IMR-90 (cell line): ENCODE measurements around the gene TMEM235. TPM values are rescaled to one million over a fixed set of nuclear protein-coding genes. Genes with fewer than 3 reads are reported as not detected.

Experiments
- ATAC-seq: fragments of 200-7000 bp; cut with Tn5 transposase; 2 replicates; pipeline ENCODE4 v1.9.1; 2020; ENCODE audit warnings: low read depth, mild to moderate bottlenecking, moderate library complexity
- BruUV-seq: library from RNA; stranded (reverse); fragments of 400-500 nt; replicated peaks from 2 replicates; lab custom pipeline; 2021; lab: Mats Ljungman, UMichigan
- CTCF ChIA-PET: fragments of 300-600 bp; formaldehyde crosslinking; extraction: SDS; loops from one replicate; lab custom pipeline; 2021; ENCODE audit warnings: antibody characterized with exemption; lab: Yijun Ruan, JAX
- POLR2A ChIA-PET: fragments of 300-600 bp; sonication (Branson Sonifier 250); formaldehyde crosslinking; loops from one replicate; lab custom pipeline; 2022; ENCODE audit warnings: antibody characterized with exemption; ENCODE audit not compliant: unreplicated experiment; lab: Charles Lee
- DNase-seq: peaks from one replicate; pipeline ENCODE4 v3.0.0; 2013
- H2AFZ ChIP-seq: replicated peaks from 2 replicates; pipeline ENCODE3; 2013; ENCODE audit warnings: low read length, mild to moderate bottlenecking; ENCODE audit not compliant: poor library complexity
- H2AK5ac ChIP-seq: 2 replicates; pipeline ENCODE4 v1.6.1; 2013; ENCODE audit warnings: low read depth, low read length, inconsistent platforms
- H2AK9ac ChIP-seq: replicated peaks from 2 replicates; pipeline ENCODE3; 2013; ENCODE audit warnings: mild to moderate bottlenecking, low read depth, low read length, moderate library complexity; ENCODE audit not compliant: poor library complexity
- H2BK120ac ChIP-seq: 2 replicates; pipeline ENCODE4 v1.6.1; 2013; ENCODE audit warnings: low read depth, low read length, inconsistent platforms
- H2BK15ac ChIP-seq: 3 replicates; pipeline ENCODE4 v1.6.1; 2013; ENCODE audit warnings: low read depth, low read length, inconsistent platforms
- H2BK20ac ChIP-seq: 2 replicates; pipeline ENCODE4 v1.6.1; 2013; ENCODE audit warnings: low read depth, mild to moderate bottlenecking, inconsistent platforms, low read length, moderate library complexity
- H2BK5ac ChIP-seq: 2 replicates; pipeline ENCODE4 v1.6.1; 2013; ENCODE audit warnings: mild to moderate bottlenecking, low read depth, low read length, inconsistent platforms; ENCODE audit not compliant: poor library complexity, severe bottlenecking
- H3K14ac ChIP-seq: replicated peaks from 2 replicates; pipeline ENCODE4 v1.6.1; 2013; ENCODE audit warnings: low read depth, low read length, inconsistent platforms
- H3K18ac ChIP-seq: 2 replicates; pipeline ENCODE4 v1.6.1; 2013; ENCODE audit warnings: low read depth, low read length, control low read depth
- H3K23ac ChIP-seq: 2 replicates; pipeline ENCODE4 v1.6.1; 2013; ENCODE audit warnings: low read depth, low read length, inconsistent platforms
- H3K27ac ChIP-seq: 2 replicates; pipeline ENCODE4 v1.5.1; 2013; ENCODE audit warnings: mild to moderate bottlenecking, control low read depth, low read length; ENCODE audit not compliant: insufficient read depth
- H3K27me3 ChIP-seq: 2 replicates; pipeline ENCODE4 v1.6.1; 2013; ENCODE audit warnings: low read length; ENCODE audit not compliant: control insufficient read depth, insufficient read depth
- H3K36me3 ChIP-seq: 2 replicates; pipeline ENCODE4 v1.6.1; 2013; ENCODE audit warnings: low read length, mixed read lengths; ENCODE audit not compliant: control insufficient read depth, insufficient read depth
- H3K4ac ChIP-seq: 2 replicates; pipeline ENCODE4 v1.6.1; 2013; ENCODE audit warnings: low read depth, low read length, inconsistent platforms
- H3K4me1 ChIP-seq: 2 replicates; pipeline ENCODE4 v1.6.1; 2013; ENCODE audit warnings: low read length, mixed read lengths; ENCODE audit not compliant: control insufficient read depth, insufficient read depth
- H3K4me2 ChIP-seq: 2 replicates; pipeline ENCODE4 v1.6.1; 2013; ENCODE audit warnings: low read depth, mild to moderate bottlenecking, control low read depth, low read length, moderate library complexity
- H3K4me3 ChIP-seq: 2 replicates; pipeline ENCODE4 v1.5.1; 2013; ENCODE audit warnings: low read depth, mild to moderate bottlenecking, control low read depth, low read length, moderate library complexity; ENCODE audit not compliant: insufficient read depth
- H3K56ac ChIP-seq: 2 replicates; pipeline ENCODE4 v1.6.1; 2013; ENCODE audit warnings: low read length, inconsistent platforms; ENCODE audit not compliant: insufficient read depth; ENCODE audit errors: extremely low read depth
- H3K79me1 ChIP-seq, 2 experiments: 2 replicates each; pipeline ENCODE4 v1.6.1; 2013; ENCODE audit warnings: low read length in 2 of 2, inconsistent platforms in 1 of 2, low read depth in 1 of 2
- H3K9ac ChIP-seq: 2 replicates; pipeline ENCODE4 v1.6.1; 2013; ENCODE audit warnings: low read depth, low read length, control low read depth
- H3K9me1 ChIP-seq: 2 replicates; pipeline ENCODE4 v1.6.1; 2013; ENCODE audit warnings: low read length, inconsistent platforms; ENCODE audit not compliant: insufficient read depth
- H3K9me3 ChIP-seq: 2 replicates; pipeline ENCODE4 v1.6.1; 2013; ENCODE audit warnings: low read length; ENCODE audit not compliant: control insufficient read depth, insufficient read depth
- H4K20me1 ChIP-seq: 2 replicates; pipeline ENCODE4 v1.6.1; 2013; ENCODE audit warnings: low read length, inconsistent platforms; ENCODE audit not compliant: insufficient read depth
- H4K5ac ChIP-seq: 2 replicates; pipeline ENCODE4 v1.6.1; 2013; ENCODE audit warnings: mild to moderate bottlenecking, low read depth, low read length, control low read depth
- H4K8ac ChIP-seq, 2 experiments: 2 replicates each; pipeline ENCODE4 v1.6.1; 2013; ENCODE audit warnings: low read depth in 2 of 2, low read length in 2 of 2, control low read depth in 1 of 2, inconsistent platforms in 1 of 2
- H4K91ac ChIP-seq: 2 replicates; pipeline ENCODE4 v1.6.1; 2013; ENCODE audit warnings: low read depth, low read length, inconsistent platforms; ENCODE audit not compliant: insufficient read depth
- BHLHE40 ChIP-seq: fragments of 150-350 bp; IDR thresholded peaks from 2 replicates; pipeline ENCODE4 v1.6.1; 2016; ENCODE audit warnings: mild to moderate bottlenecking, low read depth, low read length
- CEBPB ChIP-seq: IDR thresholded peaks from 2 replicates; pipeline ENCODE4 v1.6.1; 2012; ENCODE audit warnings: low read depth, low read length, improper control_type of control experiment
- CHD1 ChIP-seq: IDR thresholded peaks from 2 replicates; pipeline ENCODE4 v1.6.1; 2012; ENCODE audit warnings: low read depth, low read length, improper control_type of control experiment
- MAFK ChIP-seq: IDR thresholded peaks from 2 replicates; pipeline ENCODE4 v1.6.1; 2012; ENCODE audit warnings: low read depth, low read length, improper control_type of control experiment
- MAZ ChIP-seq: IDR thresholded peaks from 2 replicates; pipeline ENCODE4 v1.6.1; 2012; ENCODE audit warnings: low read depth, mild to moderate bottlenecking, low read length, improper control_type of control experiment, moderate library complexity, borderline replicate concordance
- MXI1 ChIP-seq: IDR thresholded peaks from 2 replicates; pipeline ENCODE4 v1.6.1; 2012; ENCODE audit warnings: low read depth, mild to moderate bottlenecking, low read length, moderate library complexity, borderline replicate concordance
- NFE2L2 ChIP-seq: fragments of 150-350 bp; IDR thresholded peaks from 2 replicates; pipeline ENCODE4 v1.6.1; 2016; ENCODE audit warnings: low read depth, mild to moderate bottlenecking, low read length
- POLR2A ChIP-seq: IDR thresholded peaks from 2 replicates; pipeline ENCODE4 v1.6.1; 2012; ENCODE audit warnings: mild to moderate bottlenecking, low read depth, low read length
- RAD21 ChIP-seq: IDR thresholded peaks from 2 replicates; pipeline ENCODE4 v1.6.1; 2012; ENCODE audit warnings: low read length, improper control_type of control experiment
- RCOR1 ChIP-seq: IDR thresholded peaks from 2 replicates; pipeline ENCODE4 v1.6.1; 2012; ENCODE audit warnings: mild to moderate bottlenecking, low read length, improper control_type of control experiment; ENCODE audit not compliant: insufficient replicate concordance
- SMC3 ChIP-seq: fragments of 150-350 bp; IDR thresholded peaks from 2 replicates; pipeline ENCODE4 v1.6.1; 2016; ENCODE audit warnings: low read depth, mild to moderate bottlenecking, antibody characterized with exemption, low read length, moderate library complexity
- WGBS, 2 experiments: methylation state at CpG; one replicate each; pipeline versions ENCODE4 v1.1.5 to v1.1.7; 2013; ENCODE audit warnings: missing lambda C conversion rate in 2 of 2; ENCODE audit not compliant: insufficient read length in 1 of 2; ENCODE audit errors: extremely low coverage in 2 of 2; 5-methylcytosine and 5-hydroxymethylcytosine counted together
- dilution Hi-C: fragments of 300-500 bp; cut with HindIII; formaldehyde crosslinking; loops from one replicate; pipeline ENCODE4 v1.14.3; 2018; ENCODE audit warnings: low sequenced_read_pairs; ENCODE audit not compliant: unreplicated experiment
- in situ Hi-C: fragments of 300-500 bp; cut with MboI; formaldehyde crosslinking; loops from 3 replicates; pipeline ENCODE4 v1.14.3; 2019; ENCODE audit warnings: low sequenced_read_pairs, inconsistent platforms, mixed read lengths
- intact Hi-C: fragments of 100-400 bp; cut with micrococcal nuclease; formaldehyde crosslinking; loops from 2 replicates; pipeline ENCODE4 v1.10.0; 2022
- polyA plus RNA-seq, 3 experiments: library from polyadenylated mRNA; depleted of rRNA; stranded (reverse); fragments of >200 nt; gene quantifications; 2 replicates each; pipeline ENCODE4 v1.2.3, GENCODE V29; 2012; ENCODE audit warnings: low replicate concordance in 1 of 3
- total RNA-seq: library from RNA; depleted of rRNA; stranded (reverse); fragments of >200 nt; gene quantifications from 2 replicates; pipeline ENCODE4 v1.2.3, GENCODE V29; 2012
- TF ChIP-seq, protein P1 (sequence below): fragments of 150-350 bp; IDR thresholded peaks from 2 replicates; pipeline ENCODE4 v1.6.1; 2016; ENCODE audit warnings: low read depth, mild to moderate bottlenecking, low read length, moderate library complexity, borderline replicate concordance
- TF ChIP-seq, protein P2 (sequence below): conservative IDR thresholded peaks from 2 replicates; pipeline ENCODE4 v1.5.1; 2012; ENCODE audit warnings: mild to moderate bottlenecking, low read depth, low read length, improper control_type of control experiment
- TF ChIP-seq, protein P3 (sequence below): fragments of 150-350 bp; IDR thresholded peaks from 2 replicates; pipeline ENCODE4 v1.6.1; 2017; ENCODE audit warnings: mild to moderate bottlenecking, antibody characterized with exemption, low read length, low read depth

The TMEM235 gene
- total and polyA plus RNA-seq, 2 of the 4 experiments (the other 2 are of a cell fraction): not detected

DNA sequence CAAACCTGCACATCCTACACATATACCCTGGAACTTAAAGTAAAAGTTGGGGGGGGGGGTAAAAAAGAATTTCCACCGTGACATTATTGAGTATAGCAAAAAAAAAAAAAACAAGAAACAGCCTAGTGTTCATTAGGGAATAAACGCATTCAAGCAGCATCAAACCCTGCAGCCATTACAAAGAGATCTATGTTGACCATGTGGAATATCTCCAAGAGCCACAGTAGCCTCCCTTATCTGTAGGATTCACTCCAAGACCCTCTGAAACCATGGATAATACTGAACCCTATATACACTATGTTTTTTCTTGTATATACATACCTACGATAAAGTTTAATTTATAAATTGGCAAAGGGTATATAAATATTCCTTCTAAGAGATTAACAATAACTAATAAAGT, 22.9 kb upstream of the TMEM235 start:
- Histone ChIP-seq H3K9me1 (no peaks in the 10 kb centered on the region), H4K20me1 (no peaks in the 10 kb centered on the region), H3K27ac (no peak overlapping the region), H4K8ac (no peak overlapping the region), H4K5ac (no peak overlapping the region), H3K27me3 (no peaks in the 10 kb centered on the region; the same call in 1 of the 2 replicates), H3K79me1 (no peaks in the 10 kb centered on the region; a peak in 1 of 4 replicates), H2BK120ac (no peak overlapping the region), H3K36me3 (0 out of 2 replicates have a peak, but pooled peaks cover 1% of the 10 kb centered on the region), H3K9me3 (no peaks in the 10 kb centered on the region), H2AK9ac (no peak overlapping the region), H2AK5ac (no peak overlapping the region), H3K14ac (no peak overlapping the region), H3K4ac (no peak overlapping the region), H2AFZ (no peak overlapping the region), H3K56ac (no peak overlapping the region), H2BK20ac (no peak overlapping the region), H3K4me3 (no peak overlapping the region), H3K4me1 (no peaks in the 10 kb centered on the region), H3K4me2 (no peak overlapping the region), H4K91ac (no peak overlapping the region), H2BK5ac (no peak overlapping the region), H3K23ac (no peak overlapping the region), H2BK15ac (no peak overlapping the region), H3K18ac (no peak overlapping the region), H3K9ac (no peak overlapping the region)
- intact Hi-C loops (no loop called here), in situ Hi-C loops (no loop called here), dilution Hi-C loops (no loop called here)
- no peak for DNase-seq
- TF ChIP-seq NFE2L2 (no peak), SMC3 (no peak), MXI1 (no peak), BHLHE40 (no peak), MAFK (no peak), POLR2A (no peak), RCOR1 (no peak), MAZ (no peak), RAD21 (no peak), CHD1 (no peak), CEBPB (no peak)
- TF ChIP-seq, protein P1, sequence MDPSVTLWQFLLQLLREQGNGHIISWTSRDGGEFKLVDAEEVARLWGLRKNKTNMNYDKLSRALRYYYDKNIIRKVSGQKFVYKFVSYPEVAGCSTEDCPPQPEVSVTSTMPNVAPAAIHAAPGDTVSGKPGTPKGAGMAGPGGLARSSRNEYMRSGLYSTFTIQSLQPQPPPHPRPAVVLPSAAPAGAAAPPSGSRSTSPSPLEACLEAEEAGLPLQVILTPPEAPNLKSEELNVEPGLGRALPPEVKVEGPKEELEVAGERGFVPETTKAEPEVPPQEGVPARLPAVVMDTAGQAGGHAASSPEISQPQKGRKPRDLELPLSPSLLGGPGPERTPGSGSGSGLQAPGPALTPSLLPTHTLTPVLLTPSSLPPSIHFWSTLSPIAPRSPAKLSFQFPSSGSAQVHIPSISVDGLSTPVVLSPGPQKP: no peak
- TF ChIP-seq, protein P2, sequence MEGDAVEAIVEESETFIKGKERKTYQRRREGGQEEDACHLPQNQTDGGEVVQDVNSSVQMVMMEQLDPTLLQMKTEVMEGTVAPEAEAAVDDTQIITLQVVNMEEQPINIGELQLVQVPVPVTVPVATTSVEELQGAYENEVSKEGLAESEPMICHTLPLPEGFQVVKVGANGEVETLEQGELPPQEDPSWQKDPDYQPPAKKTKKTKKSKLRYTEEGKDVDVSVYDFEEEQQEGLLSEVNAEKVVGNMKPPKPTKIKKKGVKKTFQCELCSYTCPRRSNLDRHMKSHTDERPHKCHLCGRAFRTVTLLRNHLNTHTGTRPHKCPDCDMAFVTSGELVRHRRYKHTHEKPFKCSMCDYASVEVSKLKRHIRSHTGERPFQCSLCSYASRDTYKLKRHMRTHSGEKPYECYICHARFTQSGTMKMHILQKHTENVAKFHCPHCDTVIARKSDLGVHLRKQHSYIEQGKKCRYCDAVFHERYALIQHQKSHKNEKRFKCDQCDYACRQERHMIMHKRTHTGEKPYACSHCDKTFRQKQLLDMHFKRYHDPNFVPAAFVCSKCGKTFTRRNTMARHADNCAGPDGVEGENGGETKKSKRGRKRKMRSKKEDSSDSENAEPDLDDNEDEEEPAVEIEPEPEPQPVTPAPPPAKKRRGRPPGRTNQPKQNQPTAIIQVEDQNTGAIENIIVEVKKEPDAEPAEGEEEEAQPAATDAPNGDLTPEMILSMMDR: no peak
- TF ChIP-seq, protein P3, sequence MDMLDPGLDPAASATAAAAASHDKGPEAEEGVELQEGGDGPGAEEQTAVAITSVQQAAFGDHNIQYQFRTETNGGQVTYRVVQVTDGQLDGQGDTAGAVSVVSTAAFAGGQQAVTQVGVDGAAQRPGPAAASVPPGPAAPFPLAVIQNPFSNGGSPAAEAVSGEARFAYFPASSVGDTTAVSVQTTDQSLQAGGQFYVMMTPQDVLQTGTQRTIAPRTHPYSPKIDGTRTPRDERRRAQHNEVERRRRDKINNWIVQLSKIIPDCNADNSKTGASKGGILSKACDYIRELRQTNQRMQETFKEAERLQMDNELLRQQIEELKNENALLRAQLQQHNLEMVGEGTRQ: no peak
- POLR2A ChIA-PET: no interaction called here
- CTCF ChIA-PET: no interaction called here
- WGBS, 2 experiments: no CpG with 5 or more reads among the region's 3 CpGs
- no TSS peak for BruUV-seq
- ATAC-seq: no peak
